Measurements from ENCODE around the gene SLC9A1.

Gene SLC9A1

GRCh38 chr1:27161594-27161993 is 6.7 kb upstream of the SLC9A1 start:
- TF ChIP-seq ARNTL (CRISPR knock-in tag; IDR thresholded peaks at IDR 0.05; ENCODE audit: borderline replicate concordance, low read depth) (no peak), CSDC2 (CRISPR knock-in tag; IDR thresholded peaks at IDR 0.05) (no peak), CSRNP3 (CRISPR knock-in tag; IDR thresholded peaks at IDR 0.05) (no peak), ZNF70 (CRISPR knock-in tag; IDR thresholded peaks at IDR 0.05) (no peak)
- ATAC-seq = no peak

GRCh38 chr1:27157194-27157593 is 2.3 kb upstream of the SLC9A1 start:
- no peak for ATAC-seq
- TF ChIP-seq ZC3H10 (CRISPR knock-in tag; IDR thresholded peaks at IDR 0.05) = no peak

GRCh38 chr1:27154469-27154990 is 395 bp downstream of the SLC9A1 start:
- ATAC-seq = peak; percentile 24
- TF ChIP-seq ZFP30 (CRISPR knock-in tag; IDR thresholded peaks at IDR 0.05) = no peak
- no peak for TF ChIP-seq SNAI2 (CRISPR knock-in tag; IDR thresholded peaks at IDR 0.05)
- no peak for TF ChIP-seq TSHZ2 (CRISPR knock-in tag; IDR thresholded peaks at IDR 0.05)
- no peak for TF ChIP-seq TOX (CRISPR knock-in tag; IDR thresholded peaks at IDR 0.05; ENCODE audit: borderline replicate concordance)
- TF ChIP-seq CSRNP3 (CRISPR knock-in tag; IDR thresholded peaks at IDR 0.05) = no peak
- TF ChIP-seq RARB (CRISPR knock-in tag; IDR thresholded peaks at IDR 0.05) = no peak
- TF ChIP-seq ZC3H10 (CRISPR knock-in tag; IDR thresholded peaks at IDR 0.05) = no peak
- TF ChIP-seq ESRRG (CRISPR knock-in tag; IDR thresholded peaks at IDR 0.05) = no peak
- no peak for TF ChIP-seq ARNTL (CRISPR knock-in tag; IDR thresholded peaks at IDR 0.05; ENCODE audit: borderline replicate concordance, low read depth)
- no peak for TF ChIP-seq POU6F1 (CRISPR knock-in tag; IDR thresholded peaks at IDR 0.05; ENCODE audit: borderline replicate concordance, low read depth)
- TF ChIP-seq ZNF70 (CRISPR knock-in tag; IDR thresholded peaks at IDR 0.05) = no peak
- TF ChIP-seq CREB5 (CRISPR knock-in tag; IDR thresholded peaks at IDR 0.05; ENCODE audit: low read depth) = no peak
- TF ChIP-seq ZNF565 (CRISPR knock-in tag; conservative IDR thresholded peaks at IDR 0.05; ENCODE audit: low read depth) = no peak
- no peak for TF ChIP-seq BACH2 (CRISPR knock-in tag; IDR thresholded peaks at IDR 0.05; ENCODE audit: borderline replicate concordance)
- TF ChIP-seq ISL1 (CRISPR knock-in tag; IDR thresholded peaks at IDR 0.05) = no peak
- TF ChIP-seq OSR1 (CRISPR knock-in tag; IDR thresholded peaks at IDR 0.05) = no peak
- TF ChIP-seq PATZ1 (CRISPR knock-in tag; IDR thresholded peaks at IDR 0.05; ENCODE audit: borderline replicate concordance) = no peak
- TF ChIP-seq GLIS3 (CRISPR knock-in tag; IDR thresholded peaks at IDR 0.05) = no peak
- no peak for TF ChIP-seq ZFP3 (CRISPR knock-in tag; IDR thresholded peaks at IDR 0.05)
- no peak for TF ChIP-seq ZNF8 (CRISPR knock-in tag; IDR thresholded peaks at IDR 0.05)

Data from SK-N-SH treated with all-trans-retinoic acid at 6 μM for 48 hours (cell line).